Measurements from ENCODE around the gene LNPEP.

- TF ChIP-seq CTCF (IDR thresholded peaks at IDR 0.05): no peak
- TF ChIP-seq POLR2A (IDR thresholded peaks at IDR 0.05): no peak
Measured at GRCh38 chr5:96991708-96992107, 55.8 kb downstream of the LNPEP start.
